ENCODE results near the gene NID1. TPM values are rescaled to one million over a fixed set of nuclear protein-coding genes. Genes with fewer than 3 reads are reported as not detected.
A peak's percentile ranks its signal among the peaks of the same experiment; 100 is the strongest.

The NID1 gene
- total RNA-seq, 1 experiment from 2014 or later = 8.6 TPM

DNA sequence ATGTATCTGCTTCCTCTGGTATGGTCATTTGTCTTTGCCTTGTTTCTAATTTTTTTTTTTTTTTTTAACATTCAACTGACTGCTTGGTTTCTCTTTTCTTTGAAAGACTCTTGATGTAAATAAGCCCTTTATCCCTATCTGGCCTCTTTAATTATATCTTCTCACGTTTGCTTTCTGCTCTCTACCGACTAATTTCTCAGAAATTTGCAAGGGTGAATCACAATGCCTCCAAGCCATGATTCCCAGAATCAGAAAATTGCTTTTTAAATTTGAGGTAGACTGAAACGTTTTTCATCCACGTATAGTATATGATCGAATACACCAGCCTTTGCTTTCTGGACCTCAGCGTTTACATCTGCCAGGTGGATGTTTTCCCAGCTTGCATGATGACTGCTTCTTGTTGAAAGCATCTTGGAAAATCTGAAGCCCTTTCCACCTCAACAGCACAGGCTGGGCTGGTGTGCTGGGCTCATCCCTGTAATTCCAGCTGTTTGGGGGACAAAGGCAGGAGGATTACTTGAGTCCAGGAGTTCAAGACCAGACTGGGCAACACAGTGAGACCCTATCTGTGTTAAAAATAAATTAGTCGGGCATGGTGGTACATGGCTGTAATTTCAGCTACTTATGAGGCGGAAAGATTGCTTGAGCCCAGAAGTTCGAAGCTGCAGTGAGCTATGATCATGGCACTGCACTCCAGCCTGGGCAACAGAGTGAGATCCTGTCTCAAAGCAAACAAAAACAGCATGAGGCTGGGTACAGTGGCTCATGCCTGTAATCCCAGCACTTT is 42.4 kb upstream of the NID1 start:
- no peak overlapping the region for H3K4me3 Mint-ChIP-seq (ENCODE audit: low read depth, unreplicated experiment)
- H3K27me3 Mint-ChIP-seq (ENCODE audit: unreplicated experiment) = no peaks in the 10 kb centered on the region
- TF ChIP-seq, protein P1, sequence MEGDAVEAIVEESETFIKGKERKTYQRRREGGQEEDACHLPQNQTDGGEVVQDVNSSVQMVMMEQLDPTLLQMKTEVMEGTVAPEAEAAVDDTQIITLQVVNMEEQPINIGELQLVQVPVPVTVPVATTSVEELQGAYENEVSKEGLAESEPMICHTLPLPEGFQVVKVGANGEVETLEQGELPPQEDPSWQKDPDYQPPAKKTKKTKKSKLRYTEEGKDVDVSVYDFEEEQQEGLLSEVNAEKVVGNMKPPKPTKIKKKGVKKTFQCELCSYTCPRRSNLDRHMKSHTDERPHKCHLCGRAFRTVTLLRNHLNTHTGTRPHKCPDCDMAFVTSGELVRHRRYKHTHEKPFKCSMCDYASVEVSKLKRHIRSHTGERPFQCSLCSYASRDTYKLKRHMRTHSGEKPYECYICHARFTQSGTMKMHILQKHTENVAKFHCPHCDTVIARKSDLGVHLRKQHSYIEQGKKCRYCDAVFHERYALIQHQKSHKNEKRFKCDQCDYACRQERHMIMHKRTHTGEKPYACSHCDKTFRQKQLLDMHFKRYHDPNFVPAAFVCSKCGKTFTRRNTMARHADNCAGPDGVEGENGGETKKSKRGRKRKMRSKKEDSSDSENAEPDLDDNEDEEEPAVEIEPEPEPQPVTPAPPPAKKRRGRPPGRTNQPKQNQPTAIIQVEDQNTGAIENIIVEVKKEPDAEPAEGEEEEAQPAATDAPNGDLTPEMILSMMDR (IDR thresholded peaks at IDR 0.05; ENCODE audit: unreplicated experiment) = no peak
- DNase-seq = no peak
- no peaks in the 10 kb centered on the region for H3K4me1 Mint-ChIP-seq (ENCODE audit: low read depth, unreplicated experiment)
- H3K27ac Mint-ChIP-seq (ENCODE audit: unreplicated experiment) = peak overlapping the region; percentile 35
- BruUV-seq (replicated peaks) = no TSS peak
- H3K9me3 Mint-ChIP-seq (ENCODE audit: low read depth, unreplicated experiment) = no peaks in the 10 kb centered on the region
- H3K36me3 Mint-ChIP-seq (ENCODE audit: insufficient read depth, unreplicated experiment) = no peaks in the 10 kb centered on the region
- CTCF ChIA-PET = interaction anchor here (0.7 kb wide), 2 partner anchors 378 to 968 kb away, joined by 4 to 5 read pairs; no protein-coding TSS in a partner anchor
- intact Hi-C loops (cut with micrococcal nuclease; ENCODE audit: unreplicated experiment) = loop anchor here (5.0 kb wide), 2 partner anchors 175 to 1280 kb away; partner anchors contain the start of gene ERO1B

DNA sequence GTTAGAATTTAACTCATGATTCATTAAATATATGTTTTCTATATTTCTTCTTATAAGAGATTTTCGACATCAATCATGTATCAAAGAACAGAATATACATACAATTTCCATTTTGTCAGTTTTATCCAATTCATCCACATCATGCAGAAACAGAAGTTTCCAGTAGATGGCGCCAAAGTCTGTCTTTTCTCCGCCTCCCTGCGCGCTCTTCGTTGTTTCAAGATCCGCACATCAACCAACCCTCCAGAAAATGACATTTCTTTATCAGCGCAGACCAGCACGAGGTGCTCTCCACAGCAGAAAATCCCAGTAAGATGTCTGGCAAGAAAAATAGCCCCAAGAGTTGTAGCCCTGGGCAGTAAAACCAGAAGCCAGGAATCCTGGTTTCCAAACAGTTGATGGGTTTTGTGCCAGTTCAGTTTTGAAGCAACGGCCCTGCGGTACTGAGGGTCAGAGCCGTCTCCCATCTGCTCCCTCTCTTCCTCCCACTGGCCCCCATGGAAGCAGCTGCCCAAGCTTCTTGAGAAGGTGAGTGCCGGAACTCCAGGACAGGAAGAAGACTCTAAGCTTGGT is 38.8 kb upstream of the NID1 start:
- Mint-ChIP-seq H3K27me3 (ENCODE audit: unreplicated experiment) (no peaks in the 10 kb centered on the region), H3K27ac (ENCODE audit: unreplicated experiment) (no peak overlapping the region), H3K4me3 (ENCODE audit: low read depth, unreplicated experiment) (no peak overlapping the region), H3K36me3 (ENCODE audit: insufficient read depth, unreplicated experiment) (no peaks in the 10 kb centered on the region), H3K4me1 (ENCODE audit: low read depth, unreplicated experiment) (no peaks in the 10 kb centered on the region), H3K9me3 (ENCODE audit: low read depth, unreplicated experiment) (no peaks in the 10 kb centered on the region)
- TF ChIP-seq, protein P1 (IDR thresholded peaks at IDR 0.05; ENCODE audit: unreplicated experiment) = peak; percentile 85
- peak; percentile 60 for DNase-seq
- BruUV-seq (replicated peaks) = no TSS peak
- intact Hi-C loops (cut with micrococcal nuclease; ENCODE audit: unreplicated experiment) = loop anchor here (1.0 to 5.0 kb wide), 4 partner anchors 387 to 1459 kb away; no protein-coding TSS in a partner anchor
- CTCF ChIA-PET = interaction anchor here (0.5 kb wide), 1 partner anchor 92 kb away, joined by 3 read pairs; no protein-coding TSS in a partner anchor

DNA sequence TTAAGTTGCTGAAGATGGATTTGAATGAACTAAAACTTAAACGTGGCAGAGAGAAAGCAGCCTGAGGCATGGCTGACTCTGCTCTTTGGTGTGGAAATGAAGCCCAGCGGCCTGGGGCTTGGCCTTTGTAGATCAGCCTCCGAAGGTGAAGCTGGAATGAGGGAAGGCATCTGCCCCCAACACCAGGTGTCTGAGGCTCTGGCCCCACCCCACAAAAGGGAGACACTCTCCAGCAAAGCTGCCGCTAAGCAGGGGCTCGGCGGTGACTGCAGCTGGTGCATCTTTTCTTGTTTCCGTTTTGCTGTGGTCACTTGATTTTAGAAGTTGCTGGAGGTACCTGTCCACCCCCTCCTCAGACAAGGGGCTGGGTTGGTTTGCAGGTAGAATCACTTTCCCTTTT is 38.2 kb upstream of the NID1 start:
- H3K27ac Mint-ChIP-seq (ENCODE audit: unreplicated experiment) = no peak overlapping the region
- H3K4me3 Mint-ChIP-seq (ENCODE audit: low read depth, unreplicated experiment) = no peak overlapping the region
- no peaks in the 10 kb centered on the region for H3K4me1 Mint-ChIP-seq (ENCODE audit: low read depth, unreplicated experiment)
- BruUV-seq (replicated peaks) = no TSS peak
- CTCF ChIA-PET = no interaction called here
- TF ChIP-seq, protein P1 (IDR thresholded peaks at IDR 0.05; ENCODE audit: unreplicated experiment) = no peak
- no peaks in the 10 kb centered on the region for H3K9me3 Mint-ChIP-seq (ENCODE audit: low read depth, unreplicated experiment)
- H3K27me3 Mint-ChIP-seq (ENCODE audit: unreplicated experiment) = no peaks in the 10 kb centered on the region
- DNase-seq = no peak
- intact Hi-C loops (cut with micrococcal nuclease; ENCODE audit: unreplicated experiment) = loop anchor here (1.0 to 5.0 kb wide), 4 partner anchors 387 to 1459 kb away; no protein-coding TSS in a partner anchor
- H3K36me3 Mint-ChIP-seq (ENCODE audit: insufficient read depth, unreplicated experiment) = no peaks in the 10 kb centered on the region

DNA sequence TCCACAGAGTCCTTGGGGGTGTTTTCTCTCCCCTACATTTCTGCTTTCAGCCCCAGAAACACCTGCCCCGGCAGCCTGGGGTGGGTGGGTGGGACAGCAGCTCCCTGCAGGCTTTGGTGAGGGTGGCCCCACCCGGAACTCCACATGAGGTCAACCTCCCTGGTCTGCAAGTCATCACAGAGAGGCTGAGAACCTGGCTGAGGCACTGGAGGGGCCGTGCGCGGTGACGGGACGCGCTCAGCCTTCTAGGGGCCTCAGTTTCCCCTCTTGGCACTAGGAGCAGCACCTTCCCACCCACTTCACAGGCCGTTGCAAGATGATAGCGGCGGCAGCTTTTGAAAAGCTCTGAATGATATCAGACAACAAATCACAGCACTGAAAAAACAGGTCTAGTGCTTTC is 37.7 kb upstream of the NID1 start:
- Mint-ChIP-seq H3K4me3 (ENCODE audit: low read depth, unreplicated experiment) (no peak overlapping the region), H3K27me3 (ENCODE audit: unreplicated experiment) (no peaks in the 10 kb centered on the region), H3K9me3 (ENCODE audit: low read depth, unreplicated experiment) (no peaks in the 10 kb centered on the region), H3K4me1 (ENCODE audit: low read depth, unreplicated experiment) (no peaks in the 10 kb centered on the region), H3K36me3 (ENCODE audit: insufficient read depth, unreplicated experiment) (no peaks in the 10 kb centered on the region), H3K27ac (ENCODE audit: unreplicated experiment) (no peak overlapping the region)
- DNase-seq = no peak
- TF ChIP-seq, protein P1 (IDR thresholded peaks at IDR 0.05; ENCODE audit: unreplicated experiment) = no peak
- intact Hi-C loops (cut with micrococcal nuclease; ENCODE audit: unreplicated experiment) = loop anchor here (1.0 to 5.0 kb wide), 4 partner anchors 388 to 1460 kb away; no protein-coding TSS in a partner anchor
- BruUV-seq (replicated peaks) = no TSS peak
- CTCF ChIA-PET = no interaction called here

Data from Calu3 (cell line).